Activated CD8-positive, alpha-beta memory T cell treated with anti-CD3 and anti-CD28 coated beads, Interleukin-2, amount 50 U/mL, for 48 hours (primary cell): ENCODE data around the gene MYO5B.
"Not testable (repeated sequence)": the region's sequence is repeated elsewhere in the genome, so short reads cannot be mapped to it uniquely, and the experiment has no call there.

Experiments
- DNase-seq: peaks from one replicate; pipeline ENCODE4 v3.0.0-alpha.2; 2020

MYO5B gene

DNA sequence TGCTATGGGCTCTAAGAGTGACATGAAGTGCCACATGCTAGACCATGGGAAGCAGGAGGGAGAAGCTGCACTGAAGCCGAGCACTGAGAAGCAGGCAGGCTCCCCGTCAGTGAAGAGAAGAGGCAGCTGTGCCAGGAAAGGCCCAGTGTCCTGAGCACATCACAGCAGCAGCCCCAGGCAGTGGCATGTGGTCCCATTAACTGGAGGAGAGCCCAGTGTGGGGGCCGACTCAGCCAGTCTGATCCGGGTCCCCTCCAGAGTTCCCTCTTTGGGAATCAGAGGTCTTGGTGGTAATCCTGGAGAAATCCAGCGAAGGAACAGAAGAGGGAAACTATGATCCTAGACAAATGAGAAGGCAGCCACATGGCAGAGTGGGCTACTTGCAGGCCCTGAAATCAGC lies 284.9 kb downstream of the MYO5B start:
- no peak for DNase-seq

DNA sequence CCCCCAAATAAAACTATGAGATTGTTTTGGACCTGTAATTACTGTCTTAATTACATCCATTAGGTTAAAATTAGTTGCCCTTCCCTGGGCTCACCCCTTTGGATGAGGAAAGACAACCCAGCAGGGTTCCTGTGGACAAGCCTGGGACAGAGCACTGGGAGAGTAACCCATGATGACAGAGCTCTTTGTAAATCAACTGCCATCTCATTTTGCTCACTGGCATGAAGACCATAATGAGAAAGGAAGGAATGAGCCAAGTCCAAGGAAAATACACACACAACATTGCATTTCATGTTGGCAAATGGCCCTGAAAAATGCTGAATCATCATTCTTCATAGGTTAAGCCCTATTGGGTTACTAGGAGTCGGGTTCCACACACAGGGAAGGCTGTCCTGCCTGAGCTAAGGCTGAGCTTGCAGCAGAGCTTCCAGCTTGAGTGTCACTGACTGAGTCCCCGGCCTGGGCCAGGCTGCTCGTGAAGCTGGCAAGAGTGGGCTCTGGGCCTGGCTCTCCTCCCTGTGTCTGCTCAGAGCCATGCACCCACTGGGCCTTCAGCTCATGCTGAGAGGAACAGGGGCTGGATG lies 287.5 kb downstream of the MYO5B start:
- DNase-seq = no peak

DNA sequence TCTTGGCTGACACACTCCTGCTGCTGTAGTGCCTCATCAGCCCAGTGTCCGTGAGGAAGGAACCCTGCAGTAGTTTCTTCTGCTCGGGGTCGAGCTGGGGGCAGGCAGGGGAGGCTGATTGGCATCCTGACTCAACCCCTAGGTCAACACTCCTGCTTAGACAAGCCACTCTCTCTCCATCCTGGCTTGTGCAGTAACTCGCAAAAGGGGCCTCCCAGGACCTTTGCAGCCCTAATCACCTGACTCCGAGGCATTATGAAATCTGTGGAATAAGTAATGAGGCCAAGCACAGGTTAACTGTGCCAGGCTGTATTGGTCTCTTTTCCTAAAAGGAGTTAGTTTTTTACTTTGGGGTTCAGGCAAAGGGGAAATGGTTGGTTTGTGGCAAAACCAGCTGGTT lies 289.2 kb downstream of the MYO5B start:
- no peak for DNase-seq

DNA sequence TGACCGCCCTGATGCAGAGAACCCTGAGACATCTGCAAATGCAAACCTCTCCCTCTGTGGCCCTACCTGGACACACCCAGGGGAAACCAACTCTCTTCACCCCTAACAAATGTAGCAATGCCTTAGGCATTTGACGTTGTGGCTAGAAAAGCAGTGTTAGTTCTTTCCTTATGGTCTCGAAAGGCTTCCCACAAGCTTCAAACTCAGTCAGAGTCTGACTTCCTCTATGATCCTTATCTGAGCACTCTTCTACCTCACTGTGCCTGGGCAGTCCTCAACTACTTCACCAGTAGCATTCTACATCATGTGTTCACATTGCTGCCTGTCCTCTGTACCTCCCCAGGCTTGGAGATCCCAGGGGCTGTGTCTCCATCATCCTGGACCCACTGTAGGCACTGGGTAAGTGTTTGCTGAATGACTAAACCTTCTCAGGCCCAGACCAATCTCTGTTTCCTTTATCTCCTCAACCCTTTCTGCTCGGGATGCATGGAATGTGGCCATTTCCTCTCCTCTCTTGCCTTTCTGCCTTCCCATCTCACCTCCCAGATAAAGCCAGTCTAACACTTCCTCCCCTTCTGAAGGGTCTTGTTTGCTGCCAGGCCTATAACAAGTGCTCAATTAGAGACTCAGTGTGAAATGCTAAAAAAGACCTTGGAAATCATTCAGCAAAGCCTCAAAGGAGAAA lies 289.9 kb downstream of the MYO5B start:
- no peak for DNase-seq

DNA sequence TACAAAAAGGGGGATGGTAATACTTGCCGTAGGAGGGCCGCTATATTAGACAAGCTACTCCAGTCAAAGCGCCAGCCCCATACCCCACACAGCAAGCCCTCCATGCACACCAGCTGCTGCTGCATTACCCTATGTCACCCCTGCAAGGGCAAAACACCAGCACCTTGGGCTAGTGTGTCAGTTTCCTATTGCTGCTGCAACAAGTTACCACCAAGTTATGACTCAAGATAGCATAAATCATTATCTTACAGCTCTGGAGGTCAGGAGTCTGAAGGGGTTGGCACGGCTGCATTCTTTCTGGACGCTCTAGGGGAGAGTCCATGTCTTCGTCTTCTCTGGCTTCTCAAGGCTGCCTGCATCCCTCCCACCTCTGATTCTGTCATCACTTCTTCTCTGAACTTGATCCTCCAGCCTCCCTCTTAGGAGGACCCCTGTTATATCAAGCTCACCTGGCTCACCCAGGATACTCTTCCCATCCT lies 293.0 kb downstream of the MYO5B start:
- DNase-seq = no peak

DNA sequence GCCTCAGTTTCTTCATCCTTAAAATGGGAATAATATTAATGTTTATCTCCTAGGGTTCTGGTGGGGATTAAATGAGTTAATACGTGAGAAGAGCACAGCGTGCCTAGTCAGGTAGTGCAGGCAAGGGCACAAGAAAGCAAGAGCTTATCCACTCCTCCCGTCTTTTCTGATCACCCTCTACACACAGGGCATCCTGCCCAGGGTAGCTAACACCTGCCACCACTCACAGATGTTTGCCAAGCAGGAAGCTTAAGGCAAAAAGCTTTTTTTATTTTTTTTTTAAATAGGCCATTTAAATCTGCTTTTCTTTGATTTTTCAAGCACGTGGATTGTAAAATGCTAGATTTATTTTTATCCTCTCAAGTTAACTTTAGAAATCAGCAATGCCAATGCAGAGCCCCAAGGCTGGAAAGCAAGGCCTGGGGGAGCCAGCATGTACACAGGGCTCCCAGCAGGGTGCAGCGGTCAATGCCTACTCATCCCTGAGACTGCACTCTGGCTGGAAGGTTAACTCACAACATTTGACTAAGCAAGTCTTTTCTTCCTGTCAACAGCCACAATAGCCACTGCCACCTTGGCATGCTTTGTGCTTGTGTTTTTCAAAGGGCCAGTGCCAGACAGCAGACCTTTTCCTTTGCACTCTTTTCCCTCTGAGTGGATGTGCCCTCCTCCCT lies 295.2 kb downstream of the MYO5B start:
- DNase-seq = no peak

DNA sequence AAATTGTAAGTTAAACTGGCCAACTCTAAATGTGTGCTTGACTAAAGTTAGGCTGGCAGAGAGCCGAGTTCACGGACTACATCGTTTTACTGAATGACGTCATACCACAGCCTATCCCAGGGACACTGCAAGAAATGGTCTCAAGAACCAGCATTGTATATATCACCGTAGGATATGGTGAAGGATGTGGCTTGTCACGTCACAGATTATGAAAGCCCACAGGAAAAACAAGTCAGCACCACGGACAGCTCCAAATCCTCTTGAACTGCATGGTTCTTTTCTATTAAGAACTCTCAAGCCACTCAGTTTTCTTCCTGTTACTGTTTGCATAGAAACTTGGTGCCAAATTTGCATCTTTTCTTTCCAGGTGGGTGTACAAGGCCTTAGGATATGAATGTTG lies 296.5 kb downstream of the MYO5B start:
- peak; percentile 81 for DNase-seq

DNA sequence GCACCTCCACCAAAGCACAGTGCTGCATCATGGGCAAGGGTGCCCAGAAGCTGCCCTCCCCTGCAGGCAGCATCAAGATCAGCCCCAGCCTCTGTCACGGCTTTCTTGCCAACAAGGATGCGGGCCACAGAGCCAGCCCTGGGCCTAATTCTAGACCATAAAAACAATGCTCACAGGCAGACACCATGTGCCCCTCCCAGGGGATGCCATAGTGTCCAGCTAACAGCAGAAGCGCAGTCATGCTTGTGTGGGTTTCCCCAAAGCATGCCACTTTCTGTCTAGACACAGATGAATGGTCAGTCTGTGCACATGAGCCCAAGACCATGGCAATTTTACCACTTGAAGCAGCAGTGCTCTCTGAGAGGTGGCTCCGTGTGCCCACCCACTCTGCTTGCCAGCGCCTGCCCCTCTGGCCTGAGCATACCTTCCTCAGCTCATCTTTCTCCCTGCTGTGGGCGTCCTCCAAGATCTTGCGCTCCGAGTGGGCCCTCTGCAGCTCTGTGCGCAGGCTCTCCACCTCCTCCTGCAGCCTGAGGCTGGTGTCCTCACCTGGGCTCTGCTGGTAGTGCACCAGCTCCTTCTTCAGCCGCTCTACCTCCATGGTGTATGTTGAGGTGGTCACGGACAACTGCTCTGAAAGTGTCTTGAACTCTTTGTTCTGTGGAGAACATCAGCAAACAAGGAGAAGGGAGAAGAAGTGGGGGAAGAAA lies 300.3 kb downstream of the MYO5B start:
- no peak for DNase-seq

DNA sequence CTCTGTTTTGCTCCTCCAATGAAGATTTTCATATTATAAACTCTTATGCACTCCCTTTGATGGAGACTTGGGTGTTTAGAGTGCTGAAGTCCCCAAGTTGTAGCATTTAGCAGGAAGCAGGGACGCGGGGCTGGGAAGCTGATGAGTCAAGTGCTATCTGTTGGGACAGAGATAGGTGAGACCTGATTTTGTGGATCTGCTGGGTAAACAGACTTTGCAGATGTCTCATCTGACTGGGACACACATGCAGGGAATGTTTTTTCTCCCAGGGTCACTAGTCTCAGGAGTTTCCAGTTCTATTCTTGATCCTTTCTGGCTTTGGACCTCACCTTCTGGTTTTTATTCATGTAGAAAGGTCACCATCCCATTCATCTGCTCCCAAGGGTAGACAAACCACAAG lies 301.9 kb downstream of the MYO5B start:
- no peak for DNase-seq

DNA sequence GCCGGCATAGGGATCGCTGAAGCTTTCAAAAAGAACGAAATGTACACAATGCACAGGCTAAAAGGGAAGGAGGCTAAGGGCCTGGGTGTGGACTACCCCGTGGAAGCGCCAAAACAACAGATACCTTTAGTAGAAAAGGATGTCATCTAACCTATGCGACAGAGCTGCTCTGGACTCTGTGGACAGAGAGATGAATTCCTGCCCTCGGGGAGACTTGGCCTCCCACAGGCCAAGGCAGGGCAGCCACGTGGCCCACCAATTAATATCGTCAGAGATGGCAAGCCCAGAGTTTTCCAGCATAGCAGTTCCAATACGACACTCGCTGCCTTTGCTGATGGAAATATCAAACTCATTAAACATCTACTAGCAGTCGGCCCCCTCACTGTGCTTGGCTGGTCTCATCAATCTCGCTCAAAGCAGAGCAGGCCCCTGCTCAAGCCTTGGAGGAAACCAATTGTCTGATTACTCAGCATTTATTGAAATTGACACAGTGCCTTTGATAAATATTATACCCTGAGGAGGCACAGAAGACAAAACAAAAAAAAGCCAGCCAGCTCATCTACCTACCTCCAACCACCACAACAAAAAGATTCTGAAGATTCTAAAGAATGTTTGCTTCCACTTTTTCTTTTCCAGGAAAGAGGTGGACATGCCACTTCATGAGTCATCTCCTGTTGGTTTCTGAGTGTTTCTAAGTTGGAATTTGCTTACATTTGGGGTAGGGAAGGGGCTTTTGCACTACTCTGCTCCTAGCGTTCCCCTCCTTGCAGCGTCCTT lies 302.6 kb downstream of the MYO5B start:
- DNase-seq = no peak

DNA sequence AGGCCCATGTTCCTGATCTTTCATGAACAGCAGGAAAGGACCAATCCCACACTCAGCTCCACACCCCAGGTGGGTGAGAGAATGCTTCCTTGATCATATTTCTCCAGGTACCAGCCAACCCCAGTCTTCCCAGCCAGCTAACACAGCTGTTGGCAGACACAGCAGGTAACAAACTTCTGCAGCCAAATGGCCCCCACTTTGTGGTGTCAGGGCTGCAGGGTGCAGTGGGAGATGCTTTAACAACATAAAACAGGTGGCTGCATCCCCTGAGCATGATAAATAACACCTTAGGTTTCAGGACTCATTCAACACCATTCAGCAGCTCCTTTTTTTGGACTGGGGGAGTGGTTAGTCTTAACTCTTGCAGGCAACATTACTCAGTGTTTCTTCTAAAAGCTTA lies 304.9 kb downstream of the MYO5B start:
- DNase-seq = no peak

DNA sequence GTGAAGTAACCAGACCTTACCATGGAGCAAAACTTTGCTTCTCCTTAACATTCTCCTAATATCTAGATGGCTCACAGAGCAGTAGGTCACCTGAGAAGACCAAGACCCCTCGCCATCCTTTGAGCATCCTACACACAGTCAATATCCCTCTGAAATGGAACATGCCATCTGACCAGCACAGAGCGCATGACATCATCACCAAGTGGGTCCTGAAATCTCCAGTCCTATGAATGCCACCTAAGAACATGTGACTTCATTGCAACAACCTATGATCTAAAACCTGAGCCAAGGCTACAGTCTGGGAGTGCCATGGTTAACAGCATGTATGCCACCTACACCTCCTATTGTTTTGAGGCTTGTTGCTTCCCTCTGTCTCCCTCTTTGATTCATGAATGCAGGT lies 305.4 kb downstream of the MYO5B start:
- DNase-seq = not testable (repeated sequence)

DNA sequence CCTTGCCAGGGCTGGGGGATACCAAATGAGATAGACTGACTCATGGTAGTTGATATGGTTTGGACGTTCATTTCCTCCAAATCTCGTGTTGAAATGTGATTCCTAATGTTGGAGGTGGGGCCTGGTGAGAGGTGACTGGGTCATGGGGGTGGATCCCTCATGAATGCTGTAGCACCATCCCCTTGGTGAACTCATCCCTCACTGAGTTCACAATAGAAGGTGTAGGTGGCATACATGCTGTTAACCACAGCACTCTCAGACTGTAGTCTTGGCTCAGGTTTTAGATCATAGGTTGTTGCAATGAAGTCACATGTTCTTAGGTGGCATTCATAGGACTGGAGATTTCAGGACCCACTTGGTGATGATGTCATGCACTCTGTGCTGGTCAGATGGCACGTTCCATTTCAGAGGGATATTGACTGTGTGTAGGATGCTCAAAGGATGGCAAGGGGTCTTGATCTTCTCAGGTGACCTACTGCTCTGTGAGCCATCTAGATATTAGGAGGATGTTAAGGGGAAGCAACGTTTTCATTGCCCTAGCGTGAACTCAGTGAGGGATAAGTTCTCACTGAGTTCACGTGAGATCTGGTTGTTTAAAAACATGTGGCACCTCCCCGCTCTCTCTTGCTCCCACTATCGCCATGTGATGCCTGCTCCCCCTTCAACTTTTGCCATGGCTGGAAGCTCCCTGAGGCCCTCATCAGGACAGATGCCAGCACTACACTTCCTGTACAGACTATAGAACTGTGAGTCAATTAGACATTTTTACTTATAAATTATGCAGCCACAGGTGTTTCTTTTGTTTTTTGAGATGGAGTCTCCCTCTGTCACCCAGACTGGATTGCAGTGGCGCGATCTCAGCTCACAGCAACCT lies 307.8 kb downstream of the MYO5B start:
- DNase-seq = no peak

DNA sequence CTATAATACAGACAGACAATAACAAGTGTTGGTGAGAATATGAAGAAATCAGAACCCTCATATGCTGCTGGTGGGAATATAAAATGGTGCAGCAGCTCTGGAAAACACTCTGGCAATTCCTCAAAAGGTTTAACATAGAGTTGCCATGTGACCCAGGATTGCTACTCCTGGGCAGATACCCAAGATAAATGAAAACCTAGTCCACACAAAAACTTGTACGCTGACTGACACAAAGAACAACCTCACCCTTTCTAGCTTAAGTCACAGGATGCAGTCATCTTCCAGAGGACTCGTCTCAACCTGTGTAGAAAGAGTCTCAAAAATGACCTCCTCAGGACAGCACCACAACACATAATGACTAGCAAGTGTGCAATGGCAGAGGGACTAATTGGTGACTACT lies 310.0 kb downstream of the MYO5B start:
- DNase-seq = no peak

DNA sequence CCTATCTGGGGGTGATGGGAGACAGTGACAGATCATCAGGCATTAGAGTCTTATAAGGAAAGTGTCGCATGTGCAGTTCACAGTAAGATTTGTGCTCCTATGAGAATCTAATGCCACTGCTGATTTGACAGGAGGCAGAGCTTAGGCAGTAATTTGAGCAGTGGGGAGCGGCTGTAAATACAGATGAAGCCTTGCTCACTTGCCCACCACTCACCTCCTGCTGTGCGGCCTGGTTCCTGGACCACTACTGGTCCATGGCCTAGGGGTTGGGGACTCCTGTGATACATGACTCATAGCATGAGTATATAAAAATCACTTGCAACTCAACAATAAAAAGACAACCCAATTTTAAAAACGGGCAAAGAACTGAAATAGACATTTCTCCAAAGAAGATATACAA lies 310.5 kb downstream of the MYO5B start:
- no peak for DNase-seq

DNA sequence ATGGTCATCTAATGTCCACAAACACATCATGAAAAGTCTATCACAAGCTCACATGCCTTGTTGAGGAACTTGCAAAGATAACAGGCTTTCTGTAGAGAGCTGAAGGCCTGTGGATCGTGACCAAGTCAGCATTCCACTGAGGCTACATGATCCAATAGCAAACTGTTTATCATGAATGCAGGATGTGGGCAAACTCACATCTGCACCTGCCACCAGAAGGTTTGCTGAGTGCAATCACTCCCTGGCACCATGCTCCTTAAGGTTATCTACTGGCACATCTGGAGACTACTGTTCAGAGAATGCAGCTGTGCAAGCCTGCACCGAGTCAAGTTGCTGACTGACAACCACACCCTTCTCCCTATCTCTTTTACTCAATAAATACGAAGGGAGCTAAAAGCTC lies 314.3 kb downstream of the MYO5B start:
- no peak for DNase-seq

DNA sequence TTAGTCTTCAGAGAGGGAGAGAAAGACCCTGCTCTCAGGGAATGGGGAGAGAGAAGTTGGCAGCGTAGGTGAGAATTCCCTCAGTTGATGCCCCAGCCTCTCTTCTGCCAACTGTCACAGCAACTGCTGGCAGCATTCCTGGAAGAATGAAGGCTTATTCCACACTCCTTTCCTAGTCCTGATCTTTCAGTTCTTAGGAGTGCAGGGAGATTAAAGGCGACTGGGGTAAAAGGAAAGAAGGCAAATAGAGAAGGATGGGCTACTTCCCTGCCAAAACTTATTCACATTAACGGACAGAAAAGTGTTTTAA lies 315.7 kb downstream of the MYO5B start:
- DNase-seq = no peak

DNA sequence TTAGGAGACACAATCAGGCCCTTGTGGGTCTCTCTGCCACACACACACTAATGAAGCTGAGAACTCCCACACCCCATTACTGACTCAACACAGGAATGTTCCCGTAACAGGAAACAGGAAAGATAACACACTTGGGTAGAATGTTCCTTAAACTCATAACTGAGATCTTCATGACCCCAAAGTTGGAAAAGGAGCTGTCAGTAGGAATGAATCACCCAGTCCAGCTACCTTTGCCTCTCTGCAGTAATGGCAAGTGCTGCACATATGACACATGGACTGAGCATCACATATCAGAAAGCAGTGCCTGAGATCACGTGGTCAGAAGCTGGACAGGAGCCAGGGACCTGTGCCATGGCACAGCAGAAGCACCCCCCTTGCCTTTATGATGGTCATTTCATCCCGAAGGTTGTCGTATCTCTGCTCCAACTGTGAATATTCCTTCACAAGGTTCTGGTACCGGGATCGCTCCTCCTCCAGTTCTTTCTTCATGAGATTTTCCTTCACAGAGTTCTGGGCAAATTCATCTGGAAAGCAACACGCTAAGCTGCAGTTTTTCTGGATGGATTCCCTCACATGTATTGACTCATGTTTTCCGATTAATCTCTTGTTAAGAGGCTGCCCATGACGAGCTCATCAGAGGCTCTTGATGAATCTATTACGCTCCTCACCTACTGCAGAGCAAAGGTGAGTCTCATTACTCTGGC lies 316.2 kb downstream of the MYO5B start:
- no peak for DNase-seq

DNA sequence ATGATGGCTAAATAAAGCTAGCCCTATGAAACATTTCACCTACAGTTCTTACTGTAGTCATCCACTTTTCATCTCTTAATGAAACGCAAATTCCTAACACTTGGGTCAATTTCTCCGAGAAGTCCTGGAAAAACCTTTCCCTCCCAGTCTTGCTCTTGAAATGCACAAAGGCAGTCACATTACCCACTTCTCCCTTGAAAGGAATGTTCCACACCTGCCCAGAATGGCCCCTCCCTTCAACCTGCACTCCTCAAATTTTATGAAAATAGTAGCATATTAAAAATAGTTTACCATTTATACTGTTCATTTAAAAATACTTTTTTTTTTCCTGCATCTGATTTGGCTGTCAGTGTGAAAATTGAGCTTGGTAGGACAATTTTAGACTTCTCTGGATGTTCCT lies 316.9 kb downstream of the MYO5B start:
- DNase-seq = no peak

DNA sequence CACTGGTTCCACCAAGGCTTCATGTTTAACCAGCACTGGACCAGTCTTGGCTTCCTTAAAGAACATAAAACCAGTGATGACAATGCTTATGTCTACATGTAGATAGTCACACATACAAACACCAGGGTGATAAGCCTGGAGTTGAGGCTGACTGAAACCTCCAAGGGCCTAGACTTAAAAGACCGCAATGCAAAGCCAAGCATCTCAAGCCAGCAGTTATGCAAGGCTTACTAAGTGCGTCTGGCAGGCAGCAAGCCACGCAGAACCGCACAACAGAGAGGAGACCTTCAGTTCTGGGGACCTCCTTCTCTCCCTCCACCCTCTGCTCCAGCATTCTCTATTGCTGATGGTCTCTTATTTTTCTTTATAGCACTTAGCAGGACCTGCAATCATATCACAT lies 318.4 kb downstream of the MYO5B start:
- DNase-seq = no peak

DNA sequence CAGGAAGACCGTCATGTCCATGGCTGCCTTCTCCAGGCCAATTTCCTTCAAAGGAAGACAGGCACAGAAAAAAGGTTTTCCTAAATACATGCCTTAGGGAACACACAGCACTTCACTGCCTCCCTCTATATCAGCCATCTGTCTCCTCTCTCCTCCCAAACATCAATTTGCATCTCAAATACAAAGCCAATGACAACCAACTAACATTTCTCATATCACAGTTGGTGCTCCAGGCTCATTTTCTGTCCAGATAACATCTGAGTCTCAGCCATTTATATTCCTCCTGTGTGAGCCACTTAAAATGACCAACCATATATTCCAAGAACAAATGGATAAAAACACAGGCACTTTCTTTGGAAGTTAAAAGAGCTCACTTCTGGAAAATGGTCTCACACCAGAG lies 319.2 kb downstream of the MYO5B start:
- DNase-seq = no peak

DNA sequence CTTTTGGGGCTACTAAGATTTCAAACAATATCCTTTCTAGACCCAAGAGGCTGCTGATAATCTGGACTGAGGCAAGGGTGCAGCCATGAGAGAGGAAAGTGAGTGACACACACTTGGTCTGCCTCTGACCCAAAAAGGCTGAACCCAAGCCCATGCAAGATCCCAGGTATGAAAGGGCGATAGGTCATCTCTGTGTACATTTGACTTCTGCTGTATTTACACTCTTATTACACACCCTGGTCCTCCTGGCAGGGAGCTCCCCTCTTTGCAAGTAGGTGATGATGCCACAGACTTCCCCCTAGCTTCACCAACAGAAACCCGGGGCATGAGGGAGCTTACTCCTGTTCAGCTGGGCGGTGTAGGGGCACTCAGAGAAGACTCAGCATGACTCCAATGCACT lies 319.8 kb downstream of the MYO5B start:
- no peak for DNase-seq
